Measurements from ENCODE around the gene ADD1.

The ADD1 gene

GRCh38 chr4:2822461-2823300, 21.0 kb upstream of the ADD1 start:
- DNase-seq (ENCODE audit: low spot score): no peak

- DNase-seq (ENCODE audit: low spot score): no peak
Observed at GRCh38 chr4:2823301-2823670, 20.4 kb upstream of the ADD1 start.

GRCh38 chr4:2823671-2824328, 19.8 kb upstream of the ADD1 start:
- no peak for DNase-seq (ENCODE audit: low spot score)

- DNase-seq (ENCODE audit: low spot score): no peak
Observed at GRCh38 chr4:2824329-2824835, 19.3 kb upstream of the ADD1 start.

GRCh38 chr4:2824836-2825381, 18.7 kb upstream of the ADD1 start:
- DNase-seq (ENCODE audit: low spot score): no peak

- no peak for DNase-seq (ENCODE audit: low spot score)
Observed at GRCh38 chr4:2825740-2826139, 17.9 kb upstream of the ADD1 start.

- DNase-seq (ENCODE audit: low spot score): no peak
Observed at GRCh38 chr4:2827071-2827873, 16.4 kb upstream of the ADD1 start.

GRCh38 chr4:2827874-2828751, 15.5 kb upstream of the ADD1 start:
- DNase-seq (ENCODE audit: low spot score): no peak

- DNase-seq (ENCODE audit: low spot score): no peak
Observed at GRCh38 chr4:2828758-2829181, 14.9 kb upstream of the ADD1 start.

- no peak for DNase-seq (ENCODE audit: low spot score)
Observed at GRCh38 chr4:2829321-2829932, 14.2 kb upstream of the ADD1 start.

- DNase-seq (ENCODE audit: low spot score): no peak
Observed at GRCh38 chr4:2829933-2830451, 13.7 kb upstream of the ADD1 start.

- DNase-seq (ENCODE audit: low spot score): no peak
Observed at GRCh38 chr4:2830632-2831610, 12.7 kb upstream of the ADD1 start.

GRCh38 chr4:2831611-2832308, 11.9 kb upstream of the ADD1 start:
- peak; percentile 2 for DNase-seq (ENCODE audit: low spot score)

- DNase-seq (ENCODE audit: low spot score): peak; percentile 2
Observed at GRCh38 chr4:2832309-2832980, 11.2 kb upstream of the ADD1 start.

GRCh38 chr4:2832981-2833670, 10.5 kb upstream of the ADD1 start:
- DNase-seq (ENCODE audit: low spot score): peak; percentile 1

GRCh38 chr4:2833671-2834000, 10.0 kb upstream of the ADD1 start:
- DNase-seq (ENCODE audit: low spot score): peak; percentile 2
